ENCODE results near the gene RPTOR.

DNA sequence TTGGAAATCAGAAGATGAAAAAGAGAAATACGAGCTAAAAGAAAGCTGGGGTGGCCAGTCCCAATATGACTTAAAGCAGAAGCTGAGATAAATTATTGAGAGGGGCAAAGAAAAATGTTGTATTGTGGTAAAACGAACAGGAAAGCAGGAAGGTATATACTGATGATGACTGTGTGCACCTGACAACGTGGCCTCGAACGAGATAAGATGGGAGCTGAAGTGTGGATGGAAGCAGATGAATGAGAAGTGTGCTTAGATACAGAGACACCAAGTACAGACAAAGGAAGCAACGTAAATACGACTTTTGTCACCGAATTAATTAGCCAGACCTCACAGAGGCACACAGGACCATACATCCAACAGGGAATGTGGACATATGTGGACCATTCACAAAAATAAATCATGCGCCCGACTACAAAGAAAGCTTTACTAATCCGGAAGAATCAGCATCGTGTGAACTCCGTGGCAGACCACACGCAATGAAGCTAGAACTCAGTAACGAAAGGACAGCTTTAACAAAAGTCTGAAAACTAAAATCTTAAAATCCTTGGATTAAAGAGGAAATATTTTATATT lies 218.7 kb downstream of the RPTOR start:
- no peak for TF ChIP-seq SMC3 (conservative IDR thresholded peaks at IDR 0.05; ENCODE audit: poor library complexity)
- TF ChIP-seq, protein P1, sequence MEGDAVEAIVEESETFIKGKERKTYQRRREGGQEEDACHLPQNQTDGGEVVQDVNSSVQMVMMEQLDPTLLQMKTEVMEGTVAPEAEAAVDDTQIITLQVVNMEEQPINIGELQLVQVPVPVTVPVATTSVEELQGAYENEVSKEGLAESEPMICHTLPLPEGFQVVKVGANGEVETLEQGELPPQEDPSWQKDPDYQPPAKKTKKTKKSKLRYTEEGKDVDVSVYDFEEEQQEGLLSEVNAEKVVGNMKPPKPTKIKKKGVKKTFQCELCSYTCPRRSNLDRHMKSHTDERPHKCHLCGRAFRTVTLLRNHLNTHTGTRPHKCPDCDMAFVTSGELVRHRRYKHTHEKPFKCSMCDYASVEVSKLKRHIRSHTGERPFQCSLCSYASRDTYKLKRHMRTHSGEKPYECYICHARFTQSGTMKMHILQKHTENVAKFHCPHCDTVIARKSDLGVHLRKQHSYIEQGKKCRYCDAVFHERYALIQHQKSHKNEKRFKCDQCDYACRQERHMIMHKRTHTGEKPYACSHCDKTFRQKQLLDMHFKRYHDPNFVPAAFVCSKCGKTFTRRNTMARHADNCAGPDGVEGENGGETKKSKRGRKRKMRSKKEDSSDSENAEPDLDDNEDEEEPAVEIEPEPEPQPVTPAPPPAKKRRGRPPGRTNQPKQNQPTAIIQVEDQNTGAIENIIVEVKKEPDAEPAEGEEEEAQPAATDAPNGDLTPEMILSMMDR (IDR thresholded peaks at IDR 0.05; ENCODE audit: poor library complexity, severe bottlenecking) = no peak
- TF ChIP-seq POLR2AphosphoS5 (IDR thresholded peaks at IDR 0.05) = no peak
- no peak for TF ChIP-seq RAD21 (conservative IDR thresholded peaks at IDR 0.05)
- no peak for TF ChIP-seq TAF1 (IDR thresholded peaks at IDR 0.05; ENCODE audit: low read depth)
- no peak for TF ChIP-seq EP300 (conservative IDR thresholded peaks at IDR 0.05; ENCODE audit: poor library complexity, severe bottlenecking)
- no peak for TF ChIP-seq MXI1 (conservative IDR thresholded peaks at IDR 0.05; ENCODE audit: poor library complexity, severe bottlenecking)
